Inferior parietal cortex (tissue), 1 donor: ENCODE results near the gene EYS.
"Not testable (repeated sequence)": the region's sequence is repeated elsewhere in the genome, so short reads cannot be mapped to it uniquely, and the experiment has no call there.

ENCODE experiments used
- DNase-seq: peaks from one replicate; pipeline ENCODE4 v3.0.0-alpha.2; 2016; ENCODE audit errors: extremely low spot score

Gene EYS

DNA sequence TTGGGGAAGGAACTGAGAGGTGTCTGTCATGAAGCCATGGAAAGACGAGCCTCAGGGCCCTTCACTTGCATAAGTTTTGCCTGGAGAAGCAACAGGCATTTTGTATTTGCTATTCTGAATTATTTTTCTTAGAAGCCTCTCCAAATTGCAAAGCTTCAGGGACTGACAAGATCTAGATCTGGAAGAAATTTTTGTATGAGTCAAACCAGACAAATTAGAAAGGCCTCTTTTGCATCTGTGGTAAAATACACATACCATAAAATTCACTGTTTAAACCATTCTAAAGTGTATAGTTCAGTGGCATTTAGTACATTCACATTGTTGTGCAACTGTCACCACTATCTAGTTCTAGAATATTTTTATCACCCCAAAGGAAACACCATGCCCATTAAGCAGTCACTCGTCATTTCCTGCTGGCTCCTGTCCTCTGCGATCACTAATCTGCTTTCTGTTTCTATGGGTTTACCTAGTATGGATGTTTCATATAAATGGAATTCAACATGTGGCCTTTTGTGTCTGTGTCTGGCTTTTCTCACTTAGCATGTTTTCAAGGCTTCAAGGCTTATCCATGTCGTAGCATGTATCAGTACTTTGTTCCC, 1802.3 kb downstream of the EYS start:
- DNase-seq, result no peak

GRCh38 chr6:63899550-63899949, 1807.5 kb downstream of the EYS start:
- no peak for DNase-seq

DNA sequence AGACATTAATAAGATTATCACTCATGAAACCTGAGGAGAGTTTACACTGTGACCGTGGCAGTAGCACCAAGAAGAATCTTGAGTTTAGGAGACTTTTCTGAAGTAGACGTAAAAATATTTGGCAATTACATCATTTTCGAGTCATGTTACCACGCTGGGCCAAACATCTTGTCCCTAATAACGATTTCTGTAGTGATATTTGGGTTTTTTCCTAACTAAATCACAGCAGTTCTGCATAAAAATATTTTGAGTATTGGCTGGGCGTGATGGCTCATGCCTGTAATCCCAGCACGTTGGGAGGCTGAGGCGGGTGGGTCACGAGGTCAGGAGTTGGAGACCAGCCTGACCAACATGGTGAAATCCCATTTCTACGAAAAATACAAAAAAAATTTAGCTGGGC, 1809.1 kb downstream of the EYS start:
- DNase-seq, result no peak

GRCh38 chr6:63897459-63897858, 1809.6 kb downstream of the EYS start:
- no peak for DNase-seq

DNA sequence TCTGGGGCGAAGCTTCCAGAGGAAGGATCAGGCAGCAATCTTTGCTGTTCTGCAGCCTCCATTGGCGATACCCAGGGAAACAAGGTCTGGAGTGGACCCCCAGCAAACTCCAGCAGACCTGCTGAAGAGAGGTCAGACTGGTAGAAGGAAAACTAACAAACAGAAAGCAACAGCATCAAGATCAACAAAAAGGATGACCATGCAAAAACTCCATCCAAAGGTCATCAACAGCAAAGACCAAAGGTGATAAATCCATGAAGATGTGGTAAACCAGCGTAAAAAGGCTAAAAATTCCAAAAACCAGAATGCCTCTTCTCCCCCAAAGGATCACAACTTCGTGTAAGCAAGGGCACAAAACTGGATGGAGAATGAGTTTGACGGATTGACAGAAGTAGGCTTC, 1818.6 kb downstream of the EYS start:
- DNase-seq, result no peak

GRCh38 chr6:63887804-63888203, 1819.2 kb downstream of the EYS start:
- DNase-seq, result not testable (repeated sequence)

GRCh38 chr6:63887002-63887751, 1819.8 kb downstream of the EYS start:
- no peak for DNase-seq

GRCh38 chr6:63886341-63886740, 1820.7 kb downstream of the EYS start:
- DNase-seq, result no peak

DNA sequence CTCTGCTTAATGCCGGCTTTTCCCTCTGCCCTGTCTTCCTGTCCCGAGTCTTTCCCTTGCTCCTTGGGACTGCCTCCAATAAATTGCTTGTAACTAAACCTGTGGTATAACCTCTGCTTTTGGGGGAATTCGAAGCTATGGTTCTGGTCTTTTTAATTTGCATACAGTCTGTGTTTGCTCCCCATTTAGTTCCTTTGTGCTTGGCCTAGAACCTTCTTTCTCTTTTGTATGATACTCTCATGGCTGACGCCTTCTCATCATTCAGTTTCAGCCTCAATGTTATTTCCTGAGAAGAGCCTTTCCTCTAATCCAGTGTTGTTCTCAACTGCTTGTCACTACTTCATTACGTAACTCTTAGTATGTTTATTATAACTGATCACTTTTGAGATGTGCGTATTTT, 1823.4 kb downstream of the EYS start:
- DNase-seq, result no peak

- no peak for DNase-seq
These were observed 1824.8 kb downstream of the EYS start for GRCh38 chr6:63882208-63882607.

- no peak for DNase-seq
These were observed 1825.2 kb downstream of the EYS start for GRCh38 chr6:63881791-63882190.

DNA sequence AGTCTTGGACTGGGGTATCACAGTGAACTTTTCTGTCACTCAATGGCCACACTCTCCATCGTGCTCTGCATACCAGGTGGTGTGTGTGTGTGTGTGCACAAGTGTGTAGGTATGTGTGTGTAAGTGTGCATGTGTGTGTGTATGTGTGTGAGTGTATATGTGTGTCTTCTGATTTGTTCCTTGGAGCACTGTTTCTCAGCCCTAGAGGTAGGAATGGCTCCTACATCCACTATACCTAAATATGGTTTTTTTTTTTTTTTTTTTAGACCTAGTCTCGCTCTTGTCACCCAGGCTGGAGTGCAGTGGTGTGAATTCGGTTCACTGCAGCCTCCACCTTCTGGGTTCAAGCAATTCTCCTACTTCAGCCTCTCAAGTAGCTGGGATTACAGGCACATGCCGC, 1834.8 kb downstream of the EYS start:
- no peak for DNase-seq

- no peak for DNase-seq
These were observed 1838.7 kb downstream of the EYS start for GRCh38 chr6:63868351-63868750.

DNA sequence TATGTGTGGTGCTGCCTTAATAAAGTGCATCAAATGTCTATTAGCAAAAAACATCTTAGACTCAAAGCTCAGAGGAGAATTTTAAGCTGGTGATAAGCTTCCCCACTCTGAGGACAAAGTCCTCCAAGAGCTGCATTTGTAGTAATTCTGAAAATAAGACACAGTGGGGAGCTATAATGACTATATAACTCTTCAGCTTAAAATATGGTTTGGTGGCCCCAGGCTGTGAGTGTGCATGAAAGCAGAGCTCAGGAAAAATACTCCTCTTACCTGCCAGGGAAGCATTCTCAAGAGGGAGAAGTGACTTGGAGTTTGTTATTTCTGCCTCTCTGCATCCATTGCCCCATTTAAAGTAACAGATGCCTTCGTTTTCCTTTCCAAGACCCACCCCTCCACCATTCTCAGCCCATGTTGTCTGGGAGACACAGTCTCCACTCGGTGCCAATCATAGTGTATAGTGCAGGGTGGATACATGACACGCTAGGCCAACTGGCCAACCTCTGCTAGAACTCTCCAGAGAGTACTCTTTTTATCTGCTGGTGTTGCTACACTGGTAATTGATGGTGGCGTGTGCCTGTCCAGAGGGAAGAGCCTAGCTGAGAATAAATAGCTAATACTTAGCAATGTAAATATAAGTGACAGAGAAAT, 1842.2 kb downstream of the EYS start:
- no peak for DNase-seq

GRCh38 chr6:63864061-63864460, 1843.0 kb downstream of the EYS start:
- no peak for DNase-seq

DNA sequence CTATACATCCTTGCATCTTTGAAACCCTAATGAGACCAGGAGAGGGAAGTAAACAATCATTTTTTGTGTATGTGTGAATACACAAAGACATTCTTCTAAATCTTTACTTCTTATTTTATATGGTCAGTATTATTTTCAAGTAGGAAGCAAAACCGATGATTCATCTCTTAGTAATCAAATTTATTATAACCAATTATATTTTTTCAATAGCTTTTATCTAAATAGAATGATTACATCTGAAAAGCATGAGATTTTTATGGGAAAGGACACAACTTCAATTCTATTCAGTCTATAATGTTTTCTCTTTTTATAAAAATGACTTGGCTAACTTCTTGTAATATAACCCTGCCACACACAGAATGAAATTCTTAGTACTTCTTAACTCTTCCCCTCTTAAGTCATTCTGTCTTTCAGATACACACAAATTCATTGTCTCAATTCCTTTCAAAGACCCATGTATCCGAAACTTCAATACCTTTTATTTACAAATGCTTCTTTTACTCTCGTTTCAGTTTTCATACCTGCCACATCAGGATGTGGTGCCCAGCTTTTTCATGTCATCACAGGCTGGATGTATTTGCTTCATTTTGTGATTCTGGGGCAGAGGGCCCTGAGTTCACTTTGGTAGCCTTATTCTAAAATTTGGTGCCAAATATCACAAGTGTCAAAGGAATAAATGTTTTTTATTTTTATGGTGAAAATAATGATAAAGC, 1844.4 kb downstream of the EYS start:
- DNase-seq, result no peak

DNA sequence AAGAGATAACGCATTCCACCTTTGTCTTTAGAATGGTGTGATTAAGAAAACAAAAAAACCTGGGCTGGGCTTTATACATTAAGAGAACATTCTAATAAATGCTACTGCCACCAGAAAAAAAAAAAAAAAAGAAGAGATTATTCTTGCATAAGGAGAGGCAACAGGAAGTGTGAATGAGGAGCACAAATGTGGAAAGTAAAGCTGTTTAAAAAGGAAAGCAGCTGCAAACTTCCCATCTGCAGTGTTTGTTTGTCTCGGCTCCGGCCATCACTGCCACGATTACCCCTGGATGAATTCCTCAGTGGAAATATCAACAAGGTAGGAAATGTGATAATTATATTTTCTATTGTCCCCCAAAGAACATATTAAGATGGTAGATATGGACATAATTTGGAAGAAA, 1847.5 kb downstream of the EYS start:
- no peak for DNase-seq

- no peak for DNase-seq
These were observed 1848.3 kb downstream of the EYS start for GRCh38 chr6:63858691-63859090.

GRCh38 chr6:63856271-63856670, 1850.8 kb downstream of the EYS start:
- no peak for DNase-seq

- DNase-seq, result no peak
These were observed 1862.7 kb downstream of the EYS start for GRCh38 chr6:63844287-63844686.

DNA sequence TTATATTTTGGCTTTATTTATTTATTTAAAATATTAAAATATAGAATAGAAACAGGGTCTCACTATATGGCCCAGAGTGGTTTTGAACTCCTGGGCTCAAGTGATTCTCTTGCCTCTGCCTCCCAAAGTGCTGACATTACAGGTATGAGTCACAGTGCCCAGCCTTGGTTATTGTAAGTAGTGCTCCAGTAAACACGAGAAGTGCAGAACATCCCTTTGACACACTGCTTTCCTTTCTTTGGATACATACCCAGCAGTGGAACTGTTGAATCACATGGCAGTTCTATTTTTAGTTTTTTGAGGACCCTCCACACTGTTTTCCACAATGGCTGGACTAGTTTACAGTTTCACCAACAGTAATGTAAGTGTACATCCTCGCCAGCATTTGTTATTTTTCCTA, 1867.5 kb downstream of the EYS start:
- no peak for DNase-seq

DNA sequence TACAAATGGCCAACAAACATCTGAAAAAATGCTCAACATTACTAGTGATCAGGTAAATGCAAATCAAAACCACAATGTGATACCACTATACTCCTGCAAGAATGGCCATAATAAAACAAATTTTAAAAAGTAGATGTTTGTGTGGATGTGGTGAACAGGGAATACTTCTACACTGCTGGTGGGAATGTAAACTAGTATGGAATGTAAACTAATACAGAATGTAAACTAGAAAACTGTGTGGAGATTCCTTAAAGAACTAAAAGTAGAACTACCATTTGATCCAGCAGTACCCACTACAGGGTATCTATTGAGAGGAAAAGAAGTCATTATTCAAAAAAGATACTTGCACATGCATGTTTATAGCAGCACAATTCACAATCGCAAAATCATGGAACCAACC, 1878.3 kb downstream of the EYS start:
- DNase-seq, result not testable (repeated sequence)

DNA sequence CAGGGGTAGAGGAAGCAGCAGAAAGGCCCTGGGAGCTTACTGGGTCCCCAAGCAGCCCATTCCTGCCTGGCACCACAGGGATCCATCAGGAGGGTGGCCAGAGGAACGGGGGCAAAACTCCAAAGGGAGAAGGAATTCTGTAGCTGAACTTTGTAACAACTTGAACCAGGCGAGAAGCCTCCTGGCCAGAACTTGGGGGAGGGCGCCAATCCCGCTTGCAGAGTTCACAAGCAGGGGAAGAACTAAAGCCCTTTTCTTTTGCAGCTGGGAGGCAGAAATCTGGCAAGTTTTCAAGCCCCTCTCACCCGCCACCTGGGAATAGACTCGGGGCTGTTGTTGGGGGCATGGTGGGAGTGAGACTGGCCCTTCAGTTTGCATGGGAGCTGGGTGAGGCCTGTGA, 1882.3 kb downstream of the EYS start:
- no peak for DNase-seq
